SK-N-MC (cell line): Measurements from ENCODE around the gene CD200R1L.

Experiments
- DNase-seq: peaks from one replicate; pipeline ENCODE4 v3.0.0-alpha.2; 2011; ENCODE audit warnings: low read depth, low spot score
- H3K27ac ChIP-seq: fragments of 200-600 bp; sonication (generic); 2 replicates; pipeline ENCODE4 v1.5.1; 2016; ENCODE audit warnings: mixed run types
- H3K36me3 ChIP-seq: fragments of 200-600 bp; sonication (generic); 2 replicates; pipeline ENCODE4 v1.6.1; 2017; ENCODE audit warnings: antibody characterized with exemption, low read length, mixed read lengths; ENCODE audit not compliant: insufficient read depth
- H3K4me3 ChIP-seq: fragments of 200-600 bp; sonication (generic); 2 replicates; pipeline ENCODE4 v1.5.1; 2016
- H3K9ac ChIP-seq: fragments of 200-600 bp; sonication (generic); 2 replicates; pipeline ENCODE4 v1.8.0; 2017; ENCODE audit warnings: mixed run types, mixed read lengths; ENCODE audit not compliant: insufficient read length
- H3K9me3 ChIP-seq: fragments of 200-600 bp; sonication (generic); 2 replicates; pipeline ENCODE4 v1.6.1; 2017; ENCODE audit warnings: low read depth, mild to moderate bottlenecking, antibody characterized with exemption, low read length, moderate library complexity, mixed read lengths
- EZH2 ChIP-seq: fragments of 200-600 bp; sonication (generic); IDR thresholded peaks from one replicate; pipeline ENCODE4 v1.6.1; 2017; ENCODE audit warnings: antibody characterized with exemption
- FOXP2 ChIP-seq: optimal IDR thresholded peaks from 2 replicates; pipeline ENCODE3; 2011; ENCODE audit warnings: mild to moderate bottlenecking, moderate library complexity; ENCODE audit not compliant: insufficient read depth; ENCODE audit errors: extremely low read length, control extremely low read depth
- POLR2AphosphoS5 ChIP-seq: IDR thresholded peaks from 2 replicates; pipeline ENCODE4 v1.6.1; 2012; ENCODE audit warnings: mild to moderate bottlenecking, low read depth, low read length, borderline replicate concordance

Gene CD200R1L

DNA sequence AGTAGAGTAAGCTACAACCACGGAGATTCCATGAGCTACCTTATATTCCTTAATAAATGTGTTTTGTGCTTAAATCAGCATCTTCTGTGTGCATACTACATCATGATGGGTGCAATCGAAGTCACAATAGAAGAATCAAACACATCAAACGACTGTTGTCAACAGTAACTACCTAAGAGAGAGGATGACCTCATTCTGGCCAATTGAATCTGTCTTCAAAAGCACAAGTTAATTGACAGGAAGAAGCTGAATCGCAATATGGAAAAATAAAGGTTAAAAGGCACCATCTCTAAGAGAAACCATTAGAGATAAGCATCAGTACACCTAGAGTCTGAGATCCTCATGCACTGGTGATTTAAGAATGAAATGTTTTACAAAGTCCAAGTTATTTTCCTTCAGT lies 39.0 kb downstream of the CD200R1L start:
- Histone ChIP-seq H3K36me3 (no peaks in the 10 kb centered on the region), H3K9me3 (no peaks in the 10 kb centered on the region), H3K9ac (no peak overlapping the region), H3K27ac (no peak overlapping the region), H3K4me3 (peak overlapping the region; percentile 9; the same call in 1 of the 2 replicates)
- TF ChIP-seq EZH2 (no peak), POLR2AphosphoS5 (no peak), FOXP2 (no peak)
- no peak for DNase-seq

DNA sequence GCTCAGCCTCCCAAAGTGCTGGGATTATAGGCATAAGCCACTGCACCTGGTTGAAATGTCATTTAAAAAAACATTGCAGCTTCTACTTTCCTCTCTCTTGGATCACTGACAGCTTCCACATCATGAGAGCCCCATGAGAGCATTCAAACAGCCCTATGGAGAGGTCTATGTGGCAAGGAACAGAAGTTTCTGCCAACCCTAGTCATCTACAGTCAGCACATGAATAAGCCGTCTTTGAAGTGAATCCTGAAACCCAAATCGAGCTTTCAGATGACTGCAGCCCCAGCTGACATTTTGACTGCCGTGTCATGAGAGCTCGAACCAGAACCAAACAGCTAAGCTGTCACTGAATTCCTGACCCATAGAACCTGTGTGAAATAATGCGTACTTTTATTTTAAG lies 39.8 kb downstream of the CD200R1L start:
- Histone ChIP-seq H3K36me3 (no peaks in the 10 kb centered on the region), H3K9me3 (no peaks in the 10 kb centered on the region), H3K27ac (no peak overlapping the region), H3K9ac (no peak overlapping the region), H3K4me3 (no peak overlapping the region)
- no peak for DNase-seq
- TF ChIP-seq EZH2 (no peak), POLR2AphosphoS5 (no peak), FOXP2 (no peak)

DNA sequence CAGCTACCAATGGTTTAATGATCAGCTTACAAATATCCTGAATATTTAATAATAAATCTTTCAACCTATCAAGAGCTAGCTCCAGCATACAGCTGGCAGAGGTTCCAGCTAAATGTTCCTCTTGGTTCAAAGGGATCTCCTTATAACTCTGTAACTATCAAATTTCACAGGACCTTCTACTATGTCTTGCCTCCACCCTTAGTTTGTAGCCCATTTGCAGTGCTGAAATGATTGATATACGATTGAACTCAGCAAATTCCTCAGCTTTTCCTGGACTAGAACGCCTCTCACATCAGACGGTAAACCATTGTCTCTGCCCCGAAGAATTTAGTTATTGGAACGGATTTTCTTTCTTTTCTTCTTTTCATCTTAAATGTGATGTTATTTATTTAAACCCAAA lies 41.5 kb downstream of the CD200R1L start:
- Histone ChIP-seq H3K9me3 (no peaks in the 10 kb centered on the region), H3K9ac (no peak overlapping the region), H3K4me3 (no peak overlapping the region), H3K36me3 (no peaks in the 10 kb centered on the region), H3K27ac (no peak overlapping the region)
- DNase-seq = no peak
- no peak for TF ChIP-seq FOXP2

DNA sequence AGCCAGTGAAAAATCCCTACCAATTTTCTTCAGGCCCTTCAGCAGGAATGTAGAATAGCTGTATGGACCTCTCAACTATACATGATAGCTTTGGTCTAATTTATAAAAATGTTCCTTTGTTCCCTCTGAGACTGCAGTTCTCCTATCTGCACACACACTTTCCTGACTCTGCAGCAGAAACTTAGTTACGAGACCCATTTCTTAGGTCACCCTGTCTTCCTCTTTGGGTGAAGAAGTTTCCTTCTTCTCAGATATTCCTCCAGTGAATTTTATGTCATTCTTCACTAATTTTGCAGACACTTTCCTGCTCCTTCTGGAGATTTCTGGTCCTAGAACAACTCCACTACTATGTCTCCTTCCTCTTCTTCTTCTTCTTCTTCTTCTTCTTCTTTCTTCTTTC lies 42.6 kb downstream of the CD200R1L start:
- no peak for DNase-seq
- Histone ChIP-seq H3K9ac (no peak overlapping the region), H3K36me3 (no peaks in the 10 kb centered on the region), H3K9me3 (no peaks in the 10 kb centered on the region), H3K4me3 (no peak overlapping the region), H3K27ac (no peak overlapping the region)
- TF ChIP-seq FOXP2 (no peak), EZH2 (no peak), POLR2AphosphoS5 (no peak)

DNA sequence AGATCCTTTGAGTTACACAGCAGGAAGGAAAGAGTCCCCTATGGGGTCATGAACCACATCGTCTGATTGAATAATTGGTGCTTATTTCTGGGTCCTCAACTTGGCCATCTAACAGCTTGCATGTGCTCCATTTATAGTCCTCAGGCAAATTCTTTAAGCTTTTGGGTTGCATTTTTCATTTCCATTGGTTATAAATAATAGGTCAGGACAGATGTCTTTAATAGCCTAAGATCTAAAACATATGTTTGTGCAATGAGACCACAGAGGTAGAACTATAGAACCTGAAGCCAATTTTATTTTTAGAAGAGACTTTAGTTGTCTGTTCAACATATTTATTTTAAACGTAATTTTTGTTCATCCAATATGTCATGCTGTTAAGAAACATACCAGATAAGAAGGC lies 43.2 kb downstream of the CD200R1L start:
- TF ChIP-seq FOXP2 (no peak), POLR2AphosphoS5 (no peak), EZH2 (no peak)
- H3K9me3 ChIP-seq = no peaks in the 10 kb centered on the region
- no peaks in the 10 kb centered on the region for H3K36me3 ChIP-seq
- H3K27ac ChIP-seq = no peak overlapping the region; the same call in 1 of the 2 replicates
- DNase-seq = no peak
- no peak overlapping the region; the same call in 1 of the 2 replicates for H3K4me3 ChIP-seq
- no peak overlapping the region for H3K9ac ChIP-seq

DNA sequence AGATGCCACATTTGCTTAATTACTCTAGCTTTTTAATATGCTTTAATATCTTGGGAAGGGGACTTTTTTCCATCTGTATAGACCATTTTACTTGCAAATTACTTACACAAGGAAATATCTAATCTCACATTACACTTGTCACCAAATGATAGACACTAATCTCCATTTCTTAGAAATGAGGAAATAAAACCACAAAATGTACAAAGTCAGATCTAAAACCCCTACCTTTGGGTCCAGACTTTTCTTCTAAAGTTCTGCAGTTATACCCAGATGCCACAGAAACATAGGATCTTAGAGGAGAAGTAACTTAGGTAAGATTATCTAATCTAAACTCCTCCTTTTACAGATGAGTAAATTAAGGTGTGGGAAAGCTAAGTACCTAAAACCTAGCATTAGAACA lies 44.3 kb downstream of the CD200R1L start:
- Histone ChIP-seq H3K4me3 (no peak overlapping the region), H3K9me3 (no peaks in the 10 kb centered on the region), H3K36me3 (no peaks in the 10 kb centered on the region), H3K27ac (no peak overlapping the region), H3K9ac (no peak overlapping the region)
- no peak for DNase-seq
- TF ChIP-seq EZH2 (no peak), POLR2AphosphoS5 (no peak), FOXP2 (no peak)

DNA sequence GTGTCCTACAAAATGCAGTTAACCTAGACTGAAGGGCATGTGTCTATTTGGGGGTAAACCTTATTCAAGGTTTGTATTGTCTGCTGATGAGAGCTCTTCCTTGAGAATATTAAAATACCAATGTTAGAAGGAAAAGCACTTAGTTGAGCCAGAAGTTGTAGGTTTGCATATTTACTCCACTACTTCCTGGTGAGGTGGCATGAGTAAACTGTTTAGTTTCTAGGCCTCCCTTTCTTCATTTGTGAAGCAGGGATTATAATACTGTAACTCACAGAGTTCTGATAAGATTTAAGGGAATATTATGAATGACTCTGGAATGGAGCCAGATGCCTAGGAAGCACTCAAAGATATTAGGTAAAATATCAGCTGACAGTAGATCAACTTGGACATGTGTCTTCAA lies 46.7 kb downstream of the CD200R1L start:
- DNase-seq = no peak
- no peaks in the 10 kb centered on the region for H3K36me3 ChIP-seq
- H3K9me3 ChIP-seq = no peaks in the 10 kb centered on the region
- H3K9ac ChIP-seq = no peak overlapping the region
- no peak for TF ChIP-seq FOXP2
- no peak for TF ChIP-seq EZH2
- no peak for TF ChIP-seq POLR2AphosphoS5
- no peak overlapping the region for H3K4me3 ChIP-seq
- no peak overlapping the region for H3K27ac ChIP-seq

DNA sequence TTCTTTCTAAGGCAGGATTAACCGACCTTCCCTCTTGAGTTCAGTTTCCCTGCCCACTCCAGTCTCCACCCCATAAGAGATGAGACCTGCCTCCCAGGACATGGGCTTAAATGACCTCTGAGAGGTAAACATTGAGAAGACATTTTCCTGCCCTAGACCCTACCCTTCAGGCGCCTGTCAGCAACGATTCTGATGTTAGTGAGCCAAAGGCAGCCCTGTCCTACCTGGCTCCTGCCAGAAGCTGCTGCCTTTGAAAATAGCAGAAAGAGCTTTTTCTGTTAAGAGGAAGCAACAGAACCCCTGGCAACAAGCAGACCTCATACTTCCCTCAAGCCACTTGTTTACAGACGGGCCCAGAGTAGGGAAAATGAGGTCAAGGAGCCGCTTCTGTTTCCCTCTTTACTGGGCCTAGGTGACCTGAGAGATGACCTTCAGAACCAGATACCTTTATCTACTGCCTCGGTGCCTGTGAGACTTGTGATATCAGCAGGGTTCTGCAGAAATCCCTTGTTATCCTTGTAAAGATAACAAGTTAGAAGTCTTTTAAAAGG lies 52.0 kb downstream of the CD200R1L start:
- Histone ChIP-seq H3K4me3 (no peak overlapping the region), H3K27ac (no peak overlapping the region), H3K9me3 (no peaks in the 10 kb centered on the region), H3K36me3 (no peaks in the 10 kb centered on the region), H3K9ac (no peak overlapping the region)
- TF ChIP-seq EZH2 = no peak
- DNase-seq = no peak

DNA sequence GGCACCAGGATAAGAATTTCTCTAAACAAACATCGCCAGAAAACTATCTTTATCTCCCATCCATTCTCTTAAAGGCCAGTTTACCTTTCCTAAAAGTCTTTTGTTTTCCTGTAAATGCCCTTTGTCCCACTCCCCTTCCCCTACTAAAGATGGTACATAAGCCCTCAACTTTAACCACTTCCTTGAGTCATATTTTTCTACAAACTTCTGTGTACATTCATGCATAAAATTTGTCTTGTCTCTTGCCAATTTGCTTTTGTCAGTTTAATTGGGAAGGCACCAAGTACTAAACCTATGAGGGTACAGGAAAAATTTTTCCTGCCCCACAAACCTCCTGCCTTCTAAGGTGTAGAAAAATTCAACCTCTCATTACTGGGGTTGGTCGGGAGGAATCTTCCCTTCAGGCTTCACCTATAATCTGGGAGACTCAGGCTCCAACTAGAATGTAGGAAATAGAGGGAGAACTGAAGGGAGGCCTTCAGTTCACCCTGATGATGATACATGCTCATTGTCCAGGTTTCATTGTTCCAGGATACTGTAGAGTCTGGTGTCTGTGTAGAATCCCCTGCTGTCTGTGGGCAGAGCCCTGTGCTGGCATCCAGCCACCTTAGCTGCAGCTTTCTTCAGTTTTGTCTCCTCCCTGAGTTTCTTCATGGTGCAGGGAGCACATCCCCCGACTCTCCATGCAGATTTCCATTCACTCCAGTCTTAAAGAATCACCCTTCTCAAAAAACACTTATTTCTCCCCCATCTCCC lies 53.2 kb downstream of the CD200R1L start:
- no peak for DNase-seq
- H3K27ac ChIP-seq = no peak overlapping the region
- H3K9ac ChIP-seq = no peak overlapping the region
- H3K9me3 ChIP-seq = no peaks in the 10 kb centered on the region
- peak overlapping the region; percentile 1; the same call in 1 of the 2 replicates for H3K4me3 ChIP-seq
- TF ChIP-seq FOXP2 (no peak), EZH2 (no peak), POLR2AphosphoS5 (no peak)
- no peaks in the 10 kb centered on the region for H3K36me3 ChIP-seq
